GM12878 (cell line): Measurements from ENCODE around the gene IL10RA. TPM values are rescaled to one million over a fixed set of nuclear protein-coding genes. Genes with fewer than 3 reads are reported as not detected.

Source experiments
- BHLHE40 ChIP-seq, 2 experiments: fragments of 450-650 bp in 1 of 2; IDR thresholded peaks; 2 replicates each; pipeline ENCODE4 v1.6.1; 2011 to 2017; ENCODE audit warnings: low read depth in 2 of 2, borderline replicate concordance in 1 of 2, improper control_type of control experiment in 1 of 2, low read length in 1 of 2, mild to moderate bottlenecking in 1 of 2
- BMI1 ChIP-seq: fragments of 450-650 bp; IDR thresholded peaks from 2 replicates; pipeline ENCODE4 v1.6.1; 2016; ENCODE audit warnings: mild to moderate bottlenecking, moderate library complexity, borderline replicate concordance
- HDAC6 ChIP-seq: fragments of 200-600 bp; sonication (generic); IDR thresholded peaks from one replicate; pipeline ENCODE4 v1.8.0; 2017; ENCODE audit warnings: antibody characterized with exemption; ENCODE audit not compliant: unreplicated experiment
- IKZF2 ChIP-seq, 2 experiments: fragments of 450-650 bp; IDR thresholded peaks; 2 replicates each; pipeline ENCODE4 v1.6.1; 2017; ENCODE audit warnings: mild to moderate bottlenecking in 2 of 2, moderate library complexity in 2 of 2
- NR2F1 ChIP-seq: fragments of 450-650 bp; conservative IDR thresholded peaks from 2 replicates; pipeline ENCODE4 v1.6.1; 2017; ENCODE audit warnings: mild to moderate bottlenecking
- PAX5 ChIP-seq: IDR thresholded peaks from 2 replicates; pipeline ENCODE4 v1.6.1; 2011; ENCODE audit warnings: low read depth, low read length, borderline replicate concordance
- RUNX3 ChIP-seq: IDR thresholded peaks from 2 replicates; pipeline ENCODE4 v1.6.1; 2012; ENCODE audit warnings: low read length, inconsistent platforms
- ZNF687 ChIP-seq: fragments of 450-650 bp; IDR thresholded peaks from 2 replicates; pipeline ENCODE4 v1.6.1; 2017; ENCODE audit warnings: mild to moderate bottlenecking, moderate library complexity
- polyA plus RNA-seq, 11 experiments: library from polyadenylated mRNA; depleted of rRNA in 4 of 11; unstranded in 6 of 11; stranded (reverse) in 5 of 11; fragments of >200 nt; fragmentation: Nextera tagmentation in 4 of 11; fragmentation: Illumina TruSeq in 1 of 11; extraction: Ambion mirVana in 4 of 11; extraction: Trizol in 1 of 11; gene quantifications; 1 replicate in 1 of 11; 2 replicates in 10 of 11; pipeline versions ENCODE4 v1.2.1 to v1.2.3, GENCODE V29; 2011 to 2016; ENCODE audit warnings: inconsistent platforms in 2 of 11, missing spikeins in 2 of 11, low read depth in 1 of 11
- total RNA-seq, 4 experiments: library from RNA; depleted of rRNA in 3 of 4; stranded (reverse); fragments of >200 nt in 3 of 4; fragmentation: Illumina TruSeq in 1 of 4; extraction: Trizol in 1 of 4; gene quantifications; 2 replicates each; pipeline versions ENCODE4 v1.2.1 to v1.2.3, GENCODE V29; 2013 to 2021

The IL10RA gene
- total and polyA plus RNA-seq, 10 of the 15 experiments (the other 5 are each of a cell fraction or from before 2014, with no cell fraction given), result 0.77 to 45.9 (median 9.6) TPM

GRCh38 chr11:118007563-118008270 is 21.5 kb downstream of the IL10RA start (continued):
- TF ChIP-seq ZNF687 (peak; percentile 97), HDAC6 (peak; percentile 47), RUNX3 (peak; percentile 43), BMI1 (peak; percentile 24; the same call in 1 of the 2 replicates), IKZF2 (IDR thresholded peaks at IDR 0.05) (peak; percentile 91 to 96), NR2F1 (peak; percentile 77), BHLHE40 (IDR thresholded peaks at IDR 0.05; ENCODE audit: borderline replicate concordance in 1 of 2, low read depth in 2 of 2, low read length in 1 of 2) (peak in 1 of 2 experiments; percentile 83; a peak in 2 of 4 replicates), PAX5 (peak; percentile 50; the same call in 1 of the 2 replicates)
